Caco-2 (cell line): ENCODE results near the gene EPS8L2. TPM values are rescaled to one million over a fixed set of nuclear protein-coding genes. Genes with fewer than 3 reads are reported as not detected.
A peak's percentile ranks its signal among the peaks of the same experiment; 100 is the strongest.

Source experiments
- BruUV-seq: library from RNA; stranded (reverse); fragments of 400-500 nt; replicated peaks from 2 replicates; lab custom pipeline; 2021; lab: Mats Ljungman, UMichigan
- CTCF ChIA-PET: fragments of 300-600 bp; sonication (Branson Sonifier 250); formaldehyde crosslinking; loops from one replicate; lab custom pipeline; 2022; ENCODE audit warnings: antibody characterized with exemption; lab: Charles Lee
- POLR2A ChIA-PET: fragments of 300-600 bp; sonication (Branson Sonifier 250); formaldehyde crosslinking; loops from one replicate; lab custom pipeline; 2022; ENCODE audit warnings: antibody characterized with exemption; lab: Charles Lee
- DNase-seq, 2 experiments: peaks; one replicate each; pipeline versions ENCODE4 v3.0.0 to v3.0.0-alpha.2; 2020 to 2022
- H3K27me3 ChIP-seq: replicated peaks from 2 replicates; pipeline ENCODE4 v1.6.0; 2011; ENCODE audit warnings: low read length; ENCODE audit not compliant: control insufficient read depth, insufficient read depth
- H3K36me3 ChIP-seq: 2 replicates; pipeline ENCODE4 v1.5.1; 2011; ENCODE audit warnings: low read length; ENCODE audit not compliant: control insufficient read depth, insufficient read depth
- H3K4me1 ChIP-seq: fragments of 250-450 bp; sonication (Bioruptor Pico); 2 replicates; pipeline ENCODE4 v1.5.1; 2020; ENCODE audit warnings: mild to moderate bottlenecking
- H3K4me3 ChIP-seq: 2 replicates; pipeline ENCODE4 v1.5.1; 2011; ENCODE audit warnings: low read depth, mild to moderate bottlenecking, control low read depth, low read length
- H3K9me3 ChIP-seq: fragments of 250-450 bp; sonication (Bioruptor Pico); 2 replicates; pipeline ENCODE4 v1.5.1; 2020; ENCODE audit warnings: mild to moderate bottlenecking, moderate library complexity
- H3K27ac Mint-ChIP-seq: one replicate; pipeline ENCODE4 v1.8.0; 2022; ENCODE audit warnings: mixed read lengths; ENCODE audit not compliant: unreplicated experiment
- H3K27me3 Mint-ChIP-seq: one replicate; pipeline ENCODE4 v1.8.0; 2022; ENCODE audit warnings: mixed read lengths; ENCODE audit not compliant: insufficient read depth, unreplicated experiment
- H3K36me3 Mint-ChIP-seq: one replicate; pipeline ENCODE4 v1.8.0; 2022; ENCODE audit warnings: mild to moderate bottlenecking, mixed read lengths; ENCODE audit not compliant: insufficient read depth, unreplicated experiment
- H3K4me1 Mint-ChIP-seq: one replicate; pipeline ENCODE4 v1.8.0; 2022; ENCODE audit warnings: low read depth, mixed read lengths; ENCODE audit not compliant: unreplicated experiment
- H3K4me3 Mint-ChIP-seq: one replicate; pipeline ENCODE4 v1.8.0; 2022; ENCODE audit warnings: mild to moderate bottlenecking, moderate library complexity, mixed read lengths; ENCODE audit not compliant: unreplicated experiment
- H3K9me3 Mint-ChIP-seq: one replicate; pipeline ENCODE4 v1.8.0; 2022; ENCODE audit warnings: mixed read lengths; ENCODE audit not compliant: unreplicated experiment
- intact Hi-C: fragments of 100-400 bp; cut with micrococcal nuclease; formaldehyde crosslinking; loops from one replicate; pipeline ENCODE4 v1.10.0; 2022; ENCODE audit not compliant: unreplicated experiment
- total RNA-seq: library from RNA; stranded (reverse); gene quantifications from 2 replicates; pipeline ENCODE4 v1.2.3, GENCODE V29; 2022
- TF ChIP-seq, protein P1 (sequence below), 2 experiments: fragments of 200-600 bp in 1 of 2; IDR thresholded peaks; 1 replicate in 1 of 2; 2 replicates in 1 of 2; pipeline versions ENCODE4 v1.5.1 to v1.8.0; 2011 to 2022; ENCODE audit warnings: antibody characterized with exemption in 1 of 2, control low read depth in 1 of 2, inconsistent platforms in 1 of 2, low read depth in 1 of 2, low read length in 1 of 2, mild to moderate bottlenecking in 1 of 2, moderate library complexity in 1 of 2; ENCODE audit not compliant: insufficient read depth in 1 of 2, severe bottlenecking in 1 of 2, unreplicated experiment in 1 of 2

The EPS8L2 gene
- total RNA-seq, 1 experiment from 2014 or later: 224 TPM

DNA sequence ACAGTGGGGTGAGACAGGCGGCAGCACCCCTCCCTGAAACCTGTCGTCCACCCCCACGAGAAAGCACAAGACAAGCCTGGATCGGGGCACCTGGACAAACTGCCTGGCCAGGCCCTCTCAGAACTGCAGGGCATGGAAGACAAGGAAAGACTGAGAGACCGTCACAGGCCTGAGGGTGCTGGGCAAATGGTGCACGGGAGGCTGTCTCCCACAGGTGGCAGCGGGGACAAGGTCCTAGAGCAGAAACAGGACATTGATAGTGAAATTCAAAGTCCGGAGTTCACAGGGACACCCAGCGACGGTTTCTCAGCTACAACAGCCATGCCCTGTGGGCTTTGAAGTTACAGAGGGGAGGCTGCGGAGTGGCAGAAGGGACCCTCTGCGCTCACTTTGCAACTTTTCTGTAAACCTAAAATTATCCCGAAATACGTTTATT is 48.3 kb upstream of the EPS8L2 start:
- no TSS peak for BruUV-seq
- POLR2A ChIA-PET: no interaction called here

DNA sequence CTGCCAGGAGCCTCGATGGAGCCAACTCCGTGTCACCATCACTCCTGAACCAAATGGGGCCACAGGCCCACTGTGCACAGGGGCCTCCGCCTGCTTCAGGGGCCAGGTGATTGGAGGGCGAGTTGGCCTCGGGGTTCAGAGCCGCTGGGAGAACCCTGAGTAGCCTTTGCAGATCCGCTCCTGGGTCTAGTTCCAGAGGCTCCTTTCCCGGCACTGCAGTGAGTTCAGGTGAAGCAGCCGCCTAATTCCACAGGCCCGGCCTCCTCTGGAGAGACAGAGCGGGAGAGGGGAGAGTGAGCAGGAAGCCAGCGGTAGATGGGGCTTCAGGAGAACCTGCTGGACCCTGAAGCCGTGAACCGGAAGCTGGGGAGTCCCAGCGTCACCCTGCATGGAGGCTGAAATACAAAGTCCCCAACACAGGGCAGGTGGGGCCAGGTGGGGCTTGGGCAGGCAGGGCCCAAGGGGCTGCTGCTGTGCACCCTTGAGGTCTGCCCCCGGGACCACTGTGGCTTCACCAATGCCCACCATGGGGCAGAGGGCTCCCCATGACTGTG is 46.4 kb upstream of the EPS8L2 start:
- Mint-ChIP-seq H3K4me1 (peaks cover 5% of the 10 kb centered on the region), H3K4me3 (no peak overlapping the region), H3K27me3 (no peaks in the 10 kb centered on the region), H3K36me3 (peaks cover 63% of the 10 kb centered on the region), H3K9me3 (no peaks in the 10 kb centered on the region), H3K27ac (no peak overlapping the region)
- no peak for DNase-seq
- H3K4me1 ChIP-seq: peaks cover 9% of the 10 kb centered on the region
- peaks cover 3% of the 10 kb centered on the region for H3K36me3 ChIP-seq
- ChIA-PET POLR2A (no interaction called here), CTCF (no interaction called here)
- intact Hi-C loops: no loop called here
- BruUV-seq: no TSS peak
- H3K9me3 ChIP-seq: no peaks in the 10 kb centered on the region; the same call in 1 of the 2 replicates
- TF ChIP-seq, protein P1, sequence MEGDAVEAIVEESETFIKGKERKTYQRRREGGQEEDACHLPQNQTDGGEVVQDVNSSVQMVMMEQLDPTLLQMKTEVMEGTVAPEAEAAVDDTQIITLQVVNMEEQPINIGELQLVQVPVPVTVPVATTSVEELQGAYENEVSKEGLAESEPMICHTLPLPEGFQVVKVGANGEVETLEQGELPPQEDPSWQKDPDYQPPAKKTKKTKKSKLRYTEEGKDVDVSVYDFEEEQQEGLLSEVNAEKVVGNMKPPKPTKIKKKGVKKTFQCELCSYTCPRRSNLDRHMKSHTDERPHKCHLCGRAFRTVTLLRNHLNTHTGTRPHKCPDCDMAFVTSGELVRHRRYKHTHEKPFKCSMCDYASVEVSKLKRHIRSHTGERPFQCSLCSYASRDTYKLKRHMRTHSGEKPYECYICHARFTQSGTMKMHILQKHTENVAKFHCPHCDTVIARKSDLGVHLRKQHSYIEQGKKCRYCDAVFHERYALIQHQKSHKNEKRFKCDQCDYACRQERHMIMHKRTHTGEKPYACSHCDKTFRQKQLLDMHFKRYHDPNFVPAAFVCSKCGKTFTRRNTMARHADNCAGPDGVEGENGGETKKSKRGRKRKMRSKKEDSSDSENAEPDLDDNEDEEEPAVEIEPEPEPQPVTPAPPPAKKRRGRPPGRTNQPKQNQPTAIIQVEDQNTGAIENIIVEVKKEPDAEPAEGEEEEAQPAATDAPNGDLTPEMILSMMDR (IDR thresholded peaks at IDR 0.05; ENCODE audit: insufficient read depth in 1 of 2, low read depth in 1 of 2, low read length in 1 of 2, severe bottlenecking in 1 of 2, unreplicated experiment in 1 of 2): no peak
- no peak overlapping the region for H3K4me3 ChIP-seq
- H3K27me3 ChIP-seq: no peaks in the 10 kb centered on the region

More for the DNA sequence above, 48.3 kb upstream of the EPS8L2 start:
- intact Hi-C loops: no loop called here
- peaks cover 5% of the 10 kb centered on the region for H3K36me3 ChIP-seq
- no peaks in the 10 kb centered on the region; the same call in 1 of the 2 replicates for H3K9me3 ChIP-seq
- no peak overlapping the region for H3K27ac Mint-ChIP-seq
- CTCF ChIA-PET: interaction anchor here (0.6 kb wide), 1 partner anchor 82 kb away, joined by 3 read pairs; no protein-coding TSS in a partner anchor
- peak in 1 of 2 experiments; percentile 26 for DNase-seq
- peaks cover 5% of the 10 kb centered on the region for H3K4me1 Mint-ChIP-seq
- no peak overlapping the region for H3K4me3 ChIP-seq
- TF ChIP-seq, protein P1 (IDR thresholded peaks at IDR 0.05; ENCODE audit: insufficient read depth in 1 of 2, low read depth in 1 of 2, low read length in 1 of 2, severe bottlenecking in 1 of 2, unreplicated experiment in 1 of 2): peak in 1 of 2 experiments; percentile 2
- H3K4me3 Mint-ChIP-seq: no peak overlapping the region
- H3K27me3 Mint-ChIP-seq: no peaks in the 10 kb centered on the region
- H3K36me3 Mint-ChIP-seq: peaks cover 60% of the 10 kb centered on the region
- H3K27me3 ChIP-seq: no peaks in the 10 kb centered on the region
- H3K9me3 Mint-ChIP-seq: no peaks in the 10 kb centered on the region
- H3K4me1 ChIP-seq: peaks cover 13% of the 10 kb centered on the region

GRCh38 chr11:660281-660680 is 45.8 kb upstream of the EPS8L2 start:
- intact Hi-C loops: no loop called here
- CTCF ChIA-PET: no interaction called here
- no peak overlapping the region for H3K27ac Mint-ChIP-seq
- H3K27me3 ChIP-seq: no peaks in the 10 kb centered on the region
- H3K9me3 ChIP-seq: no peaks in the 10 kb centered on the region
- H3K9me3 Mint-ChIP-seq: no peaks in the 10 kb centered on the region
- no peak overlapping the region for H3K4me3 ChIP-seq
- peaks cover 3% of the 10 kb centered on the region for H3K36me3 ChIP-seq
- peaks cover 2% of the 10 kb centered on the region for H3K4me1 ChIP-seq
- TF ChIP-seq, protein P1 (IDR thresholded peaks at IDR 0.05; ENCODE audit: insufficient read depth in 1 of 2, low read depth in 1 of 2, low read length in 1 of 2, severe bottlenecking in 1 of 2, unreplicated experiment in 1 of 2): no peak
- no peaks in the 10 kb centered on the region for H3K27me3 Mint-ChIP-seq
- H3K36me3 Mint-ChIP-seq: peaks cover 57% of the 10 kb centered on the region
- no peak for DNase-seq
- no TSS peak for BruUV-seq
- POLR2A ChIA-PET: no interaction called here
- no peak overlapping the region for H3K4me3 Mint-ChIP-seq
- peaks cover 5% of the 10 kb centered on the region for H3K4me1 Mint-ChIP-seq
